ENCODE measurements around the gene CHCHD6.

Gene CHCHD6

GRCh38 chr3:126960604-126960995 lies 256.6 kb downstream of the CHCHD6 start:
- no peak for TF ChIP-seq CTCF (IDR thresholded peaks at IDR 0.05; ENCODE audit: borderline replicate concordance, insufficient read depth, low read depth, low read length)
- H3K4me3 ChIP-seq (ENCODE audit: low read depth, low read length), result no peak overlapping the region

- no peak overlapping the region for H3K4me3 ChIP-seq (ENCODE audit: low read depth, low read length)
- no peak for TF ChIP-seq CTCF (IDR thresholded peaks at IDR 0.05; ENCODE audit: borderline replicate concordance, insufficient read depth, low read depth, low read length)
These were observed 257.3 kb downstream of the CHCHD6 start for GRCh38 chr3:126961191-126961790.

GRCh38 chr3:126961791-126962461 lies 257.9 kb downstream of the CHCHD6 start:
- TF ChIP-seq CTCF (IDR thresholded peaks at IDR 0.05; ENCODE audit: borderline replicate concordance, insufficient read depth, low read depth, low read length), result no peak
- no peak overlapping the region for H3K4me3 ChIP-seq (ENCODE audit: low read depth, low read length)

GRCh38 chr3:126962756-126963155 lies 258.7 kb downstream of the CHCHD6 start:
- no peak for TF ChIP-seq CTCF (IDR thresholded peaks at IDR 0.05; ENCODE audit: borderline replicate concordance, insufficient read depth, low read depth, low read length)
- no peak overlapping the region for H3K4me3 ChIP-seq (ENCODE audit: low read depth, low read length)

GRCh38 chr3:126963261-126964190 lies 259.5 kb downstream of the CHCHD6 start:
- no peak overlapping the region for H3K4me3 ChIP-seq (ENCODE audit: low read depth, low read length)
- no peak for TF ChIP-seq CTCF (IDR thresholded peaks at IDR 0.05; ENCODE audit: borderline replicate concordance, insufficient read depth, low read depth, low read length)

- H3K4me3 ChIP-seq (ENCODE audit: low read depth, low read length), result no peak overlapping the region
- TF ChIP-seq CTCF (IDR thresholded peaks at IDR 0.05; ENCODE audit: borderline replicate concordance, insufficient read depth, low read depth, low read length), result no peak
These were observed 260.2 kb downstream of the CHCHD6 start for GRCh38 chr3:126964261-126964660.
